Fibroblast of the aortic adventitia (primary cell): ENCODE results near the gene NUP54. TPM values are rescaled to one million over a fixed set of nuclear protein-coding genes. Genes with fewer than 3 reads are reported as not detected.

Experiments used
- DNase-seq: peaks from one replicate; pipeline ENCODE4 v3.0.0-alpha.2; 2010; ENCODE audit warnings: low read depth
- H3K4me3 ChIP-seq: 2 replicates; pipeline ENCODE4 v1.5.1; 2011; ENCODE audit warnings: low read depth, mild to moderate bottlenecking, control low read depth, low read length, moderate library complexity
- total RNA-seq: library from RNA; depleted of rRNA; stranded (reverse); fragments of >200 nt; gene quantifications from 2 replicates; pipeline ENCODE4 v1.2.3, GENCODE V29; 2012; ENCODE audit warnings: low replicate concordance
- TF ChIP-seq, protein P1 (sequence below): IDR thresholded peaks from 2 replicates; pipeline ENCODE4 v1.5.1; 2011; ENCODE audit warnings: mild to moderate bottlenecking, low read length, control low read depth, inconsistent platforms; ENCODE audit not compliant: insufficient read depth

The NUP54 gene, protein sequence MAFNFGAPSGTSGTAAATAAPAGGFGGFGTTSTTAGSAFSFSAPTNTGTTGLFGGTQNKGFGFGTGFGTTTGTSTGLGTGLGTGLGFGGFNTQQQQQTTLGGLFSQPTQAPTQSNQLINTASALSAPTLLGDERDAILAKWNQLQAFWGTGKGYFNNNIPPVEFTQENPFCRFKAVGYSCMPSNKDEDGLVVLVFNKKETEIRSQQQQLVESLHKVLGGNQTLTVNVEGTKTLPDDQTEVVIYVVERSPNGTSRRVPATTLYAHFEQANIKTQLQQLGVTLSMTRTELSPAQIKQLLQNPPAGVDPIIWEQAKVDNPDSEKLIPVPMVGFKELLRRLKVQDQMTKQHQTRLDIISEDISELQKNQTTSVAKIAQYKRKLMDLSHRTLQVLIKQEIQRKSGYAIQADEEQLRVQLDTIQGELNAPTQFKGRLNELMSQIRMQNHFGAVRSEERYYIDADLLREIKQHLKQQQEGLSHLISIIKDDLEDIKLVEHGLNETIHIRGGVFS
- 28.2 and 64.4 TPM in 2 replicates for total RNA-seq

DNA sequence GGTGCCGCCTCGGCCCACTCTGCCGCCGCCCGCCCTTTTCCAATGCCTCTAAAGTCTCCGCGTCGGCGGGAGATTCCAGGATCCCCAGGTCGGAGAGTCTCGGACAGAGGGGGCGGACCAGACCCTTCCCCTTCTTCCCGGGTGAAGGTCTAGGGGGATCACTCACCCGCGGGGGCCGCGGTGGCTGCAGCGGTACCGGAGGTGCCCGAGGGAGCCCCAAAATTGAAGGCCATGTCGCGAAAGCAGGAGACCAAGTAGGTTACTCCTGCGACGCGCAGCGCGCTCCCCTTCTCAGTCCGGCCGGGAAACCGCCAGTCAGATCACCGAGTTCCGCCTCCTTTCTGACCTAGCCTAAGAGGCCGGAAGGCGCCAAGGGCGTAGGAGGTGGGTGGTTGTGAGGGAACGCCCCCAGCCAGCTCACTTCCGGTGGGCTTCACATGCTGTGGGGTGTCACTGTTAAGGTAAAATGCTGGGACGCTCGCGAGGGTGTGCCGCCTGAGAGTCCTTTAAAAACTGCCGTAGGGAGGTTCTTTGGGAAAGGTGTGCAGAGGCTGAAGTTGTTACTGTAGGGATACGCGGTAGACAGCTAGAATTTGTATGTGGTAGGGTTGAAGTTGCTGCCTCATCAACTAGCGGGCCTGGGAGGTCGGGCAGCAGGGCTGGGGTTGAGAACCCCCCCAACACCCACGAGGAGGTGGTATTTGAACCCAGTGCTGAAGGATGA, at the start of gene NUP54:
Gene NUP54 (minus strand): TSS at position 256 of the 724 bp plus-strand sequence. CDS start 23 bp downstream, at position 233.
- TF ChIP-seq, protein P1, sequence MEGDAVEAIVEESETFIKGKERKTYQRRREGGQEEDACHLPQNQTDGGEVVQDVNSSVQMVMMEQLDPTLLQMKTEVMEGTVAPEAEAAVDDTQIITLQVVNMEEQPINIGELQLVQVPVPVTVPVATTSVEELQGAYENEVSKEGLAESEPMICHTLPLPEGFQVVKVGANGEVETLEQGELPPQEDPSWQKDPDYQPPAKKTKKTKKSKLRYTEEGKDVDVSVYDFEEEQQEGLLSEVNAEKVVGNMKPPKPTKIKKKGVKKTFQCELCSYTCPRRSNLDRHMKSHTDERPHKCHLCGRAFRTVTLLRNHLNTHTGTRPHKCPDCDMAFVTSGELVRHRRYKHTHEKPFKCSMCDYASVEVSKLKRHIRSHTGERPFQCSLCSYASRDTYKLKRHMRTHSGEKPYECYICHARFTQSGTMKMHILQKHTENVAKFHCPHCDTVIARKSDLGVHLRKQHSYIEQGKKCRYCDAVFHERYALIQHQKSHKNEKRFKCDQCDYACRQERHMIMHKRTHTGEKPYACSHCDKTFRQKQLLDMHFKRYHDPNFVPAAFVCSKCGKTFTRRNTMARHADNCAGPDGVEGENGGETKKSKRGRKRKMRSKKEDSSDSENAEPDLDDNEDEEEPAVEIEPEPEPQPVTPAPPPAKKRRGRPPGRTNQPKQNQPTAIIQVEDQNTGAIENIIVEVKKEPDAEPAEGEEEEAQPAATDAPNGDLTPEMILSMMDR, result no peak
- H3K4me3 ChIP-seq, result peak within 1 kb of the TSS; percentile 81
- peak; percentile 94 for DNase-seq

DNA sequence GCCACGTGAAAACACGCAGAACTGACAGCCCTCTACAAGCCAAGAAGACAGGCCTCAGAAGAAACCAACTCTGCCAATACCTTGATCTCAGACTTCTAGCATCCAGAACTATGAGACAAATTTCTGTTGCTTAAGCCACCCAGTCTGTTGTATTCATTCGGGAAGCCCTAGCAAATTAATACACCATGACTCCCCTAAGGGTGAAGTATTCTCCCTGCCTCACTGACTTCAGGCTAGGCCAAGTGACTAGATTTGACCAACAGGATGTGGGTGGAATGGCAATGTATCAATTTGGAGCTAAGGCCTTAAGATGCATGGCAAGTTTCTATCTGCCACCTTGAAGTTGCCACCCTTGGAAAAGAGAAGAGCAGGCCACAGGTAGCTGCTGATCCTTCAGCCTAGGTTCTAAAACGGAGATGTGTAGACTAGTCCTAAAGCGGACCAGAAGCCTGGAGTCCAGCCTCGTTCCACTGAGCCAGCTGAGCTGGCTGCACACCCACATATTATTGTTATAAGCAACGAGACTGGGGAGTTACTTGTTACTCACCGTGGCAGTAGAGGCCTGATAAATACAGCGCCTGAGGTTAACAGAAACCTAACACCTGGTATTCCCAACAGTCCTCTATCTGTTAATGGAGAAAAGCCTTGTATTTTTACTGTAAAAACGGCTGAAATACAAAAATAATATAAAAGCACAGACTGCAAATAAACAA, 49.0 kb upstream of the NUP54 start:
- TF ChIP-seq, protein P1, result no peak
- H3K4me3 ChIP-seq, result no peak overlapping the region
- peak; percentile 33 for DNase-seq

DNA sequence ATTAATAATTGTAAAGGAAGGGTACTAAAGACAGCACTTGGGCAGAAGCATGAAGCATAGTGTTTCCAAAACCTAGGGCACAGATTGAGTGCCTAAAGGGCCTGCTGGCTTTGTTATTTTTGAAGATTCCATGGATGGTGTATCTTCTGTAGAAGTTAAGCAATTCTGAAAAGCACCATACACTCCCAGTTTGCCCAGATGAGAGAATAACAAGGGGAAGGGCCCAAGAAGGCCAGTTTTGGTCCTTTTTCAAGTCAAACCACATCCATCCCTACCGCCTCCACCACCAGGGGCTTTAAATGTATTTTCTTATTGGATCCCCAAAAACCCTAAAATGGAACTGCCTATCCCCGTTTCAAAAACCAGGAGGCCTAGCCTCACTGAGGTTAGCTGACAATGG, 48.2 kb upstream of the NUP54 start:
- no peak for DNase-seq
- no peak overlapping the region for H3K4me3 ChIP-seq
- TF ChIP-seq, protein P1, result no peak

DNA sequence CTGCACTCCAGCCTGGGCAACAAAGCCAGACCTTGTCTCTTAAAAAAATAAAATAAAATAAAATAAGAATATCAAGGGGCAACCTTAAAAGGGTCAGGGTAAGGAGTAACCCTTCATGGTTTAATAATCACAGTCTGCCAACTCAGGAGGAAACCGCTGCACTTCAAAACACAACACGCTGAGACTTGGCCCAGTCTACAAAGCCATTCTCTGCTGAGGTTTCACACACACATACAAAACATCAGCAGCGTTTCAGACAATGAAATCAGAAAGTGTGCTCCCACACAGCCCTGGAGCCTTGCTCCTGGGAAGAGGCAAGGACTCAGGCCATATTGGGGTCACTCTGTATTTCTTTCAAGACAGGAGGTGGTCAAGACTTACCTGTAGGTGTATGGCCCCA, 47.1 kb upstream of the NUP54 start:
- TF ChIP-seq, protein P1, result no peak
- DNase-seq, result no peak
- H3K4me3 ChIP-seq, result no peak overlapping the region

DNA sequence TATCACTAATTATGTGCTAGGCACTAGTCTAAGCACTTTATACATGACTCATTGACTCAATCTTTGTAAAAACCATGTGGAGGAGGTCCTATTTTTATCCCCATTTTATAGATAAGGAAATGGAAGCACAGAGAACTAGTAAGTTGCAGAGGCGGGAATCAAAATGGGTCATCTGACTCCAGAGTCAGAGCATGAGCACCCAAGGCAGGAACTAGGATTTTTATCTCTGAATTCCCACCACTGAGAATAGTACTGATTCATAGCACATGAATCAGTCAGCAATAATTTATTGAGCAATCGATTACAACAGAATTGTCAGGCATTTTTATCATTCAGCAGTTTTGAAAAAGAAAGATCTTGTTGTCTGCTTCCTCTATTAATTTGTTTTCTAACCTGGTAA, 46.1 kb upstream of the NUP54 start:
- TF ChIP-seq, protein P1, result no peak
- no peak overlapping the region for H3K4me3 ChIP-seq
- peak; percentile 98 for DNase-seq

DNA sequence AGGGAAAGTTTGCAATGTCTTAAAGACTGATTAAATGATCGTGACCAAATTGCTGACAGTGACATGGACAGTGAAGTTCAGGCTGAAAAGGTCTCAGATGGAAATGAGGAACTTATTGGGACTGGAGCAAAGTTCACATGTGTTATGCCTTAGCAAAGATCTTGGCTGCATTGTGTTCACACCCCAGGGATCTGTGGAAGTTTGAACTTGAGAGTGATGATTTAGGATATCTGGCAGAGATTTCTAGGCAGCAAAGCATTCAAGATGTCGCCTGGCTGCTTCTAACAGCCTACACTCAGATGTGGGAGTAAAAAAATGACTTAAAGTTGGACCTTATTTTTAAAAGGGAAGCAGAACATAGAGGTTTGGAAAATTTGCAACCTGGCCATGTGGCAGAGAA, 44.0 kb upstream of the NUP54 start:
- TF ChIP-seq, protein P1, result no peak
- H3K4me3 ChIP-seq, result no peak overlapping the region
- DNase-seq, result no peak
